Left kidney (tissue), 2 donors: ENCODE data around the gene ASB13. TPM values are rescaled to one million over a fixed set of nuclear protein-coding genes. Genes with fewer than 3 reads are reported as not detected.
A peak's percentile ranks its signal among the peaks of the same experiment; 100 is the strongest.

Experiments
- DNase-seq: peaks from one replicate; pipeline ENCODE4 v3.0.0-alpha.2; 2013
- polyA plus RNA-seq: library from polyadenylated mRNA; unstranded; fragments of 120-200 nt; gene quantifications from one replicate; pipeline ENCODE4 v1.2.1, GENCODE V29; 2013; ENCODE audit not compliant: insufficient read length

Gene ASB13
- polyA plus RNA-seq, 1 donor, result 23.1 TPM

- no peak for DNase-seq
Observed at GRCh38 chr10:5649746-5650145, 16.6 kb downstream of the ASB13 start.

DNA sequence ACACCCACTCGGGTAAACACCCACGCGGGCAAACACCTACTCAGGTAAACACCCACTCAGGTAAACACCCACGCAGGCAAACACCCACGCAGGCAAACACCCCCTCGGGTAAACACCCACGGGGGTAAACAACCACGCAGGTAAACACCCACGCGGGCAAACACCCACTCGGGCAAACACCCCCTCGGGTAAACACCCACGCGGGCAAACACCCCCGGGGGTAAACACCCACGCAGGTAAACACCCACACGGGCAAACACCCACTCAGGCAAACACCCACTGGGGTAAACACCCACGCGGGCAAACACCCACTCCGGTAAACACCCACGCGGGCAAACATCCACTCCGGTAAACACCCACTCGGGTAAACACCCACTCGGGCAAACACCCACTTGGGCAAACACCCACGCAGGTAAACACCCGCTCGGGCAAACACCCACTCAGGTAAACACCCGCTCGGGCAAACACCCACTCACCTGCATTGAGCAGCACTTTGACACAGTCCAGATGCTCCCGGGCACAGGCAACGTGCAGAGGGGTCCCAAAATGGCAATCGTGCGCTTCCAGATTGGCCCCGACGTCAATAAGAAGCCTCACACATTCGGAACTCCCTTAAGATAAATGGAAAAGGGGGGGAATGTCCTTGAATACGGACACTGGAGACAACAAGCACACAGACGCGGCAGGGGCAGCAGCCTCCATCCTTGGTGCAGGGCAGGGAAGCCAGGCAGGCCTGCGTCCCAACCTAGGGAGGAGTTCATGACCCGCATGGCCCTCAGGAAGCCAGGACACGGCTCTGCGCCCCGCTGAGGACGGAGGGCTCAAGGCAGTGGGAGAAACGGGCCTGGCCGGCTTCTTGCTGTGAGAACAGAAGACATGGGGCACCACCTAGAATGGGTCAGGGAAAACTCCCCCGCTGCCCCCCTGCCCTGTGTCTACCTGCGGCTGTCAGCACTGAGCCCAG lies 17.6 kb downstream of the ASB13 start:
- no peak for DNase-seq

DNA sequence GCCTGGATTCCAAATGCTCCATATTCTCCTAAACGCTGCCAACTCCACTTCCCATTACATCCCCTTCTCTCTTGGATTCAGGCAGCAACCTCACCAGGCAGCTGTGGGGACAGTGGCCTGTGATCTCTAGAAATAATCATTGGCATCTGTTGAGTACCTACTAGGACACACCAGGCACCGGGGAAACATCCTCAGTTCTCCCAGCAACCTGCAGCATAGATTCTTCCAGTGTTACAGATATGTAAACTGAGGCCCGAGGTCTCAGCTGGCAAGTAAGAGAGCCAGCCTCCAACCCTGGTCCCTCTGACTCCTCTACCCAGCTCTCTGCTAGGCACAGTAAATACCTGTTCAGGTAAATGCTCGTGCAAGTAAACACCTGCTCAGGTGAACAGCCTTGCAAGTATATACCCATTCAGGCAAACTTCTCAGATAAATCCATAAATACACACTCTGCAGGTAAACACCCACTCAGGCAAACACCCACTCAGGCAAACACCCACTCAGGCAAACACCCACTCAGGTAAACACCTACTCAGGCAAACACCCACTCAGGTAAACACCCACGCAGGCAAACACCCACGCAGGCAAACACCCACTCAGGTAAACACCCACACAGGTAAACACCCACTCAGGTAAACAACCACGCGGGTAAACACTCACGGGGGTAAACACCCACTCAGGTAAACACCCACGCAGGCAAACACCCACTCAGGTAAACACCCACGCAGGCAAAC lies 18.7 kb downstream of the ASB13 start:
- DNase-seq, result no peak

DNA sequence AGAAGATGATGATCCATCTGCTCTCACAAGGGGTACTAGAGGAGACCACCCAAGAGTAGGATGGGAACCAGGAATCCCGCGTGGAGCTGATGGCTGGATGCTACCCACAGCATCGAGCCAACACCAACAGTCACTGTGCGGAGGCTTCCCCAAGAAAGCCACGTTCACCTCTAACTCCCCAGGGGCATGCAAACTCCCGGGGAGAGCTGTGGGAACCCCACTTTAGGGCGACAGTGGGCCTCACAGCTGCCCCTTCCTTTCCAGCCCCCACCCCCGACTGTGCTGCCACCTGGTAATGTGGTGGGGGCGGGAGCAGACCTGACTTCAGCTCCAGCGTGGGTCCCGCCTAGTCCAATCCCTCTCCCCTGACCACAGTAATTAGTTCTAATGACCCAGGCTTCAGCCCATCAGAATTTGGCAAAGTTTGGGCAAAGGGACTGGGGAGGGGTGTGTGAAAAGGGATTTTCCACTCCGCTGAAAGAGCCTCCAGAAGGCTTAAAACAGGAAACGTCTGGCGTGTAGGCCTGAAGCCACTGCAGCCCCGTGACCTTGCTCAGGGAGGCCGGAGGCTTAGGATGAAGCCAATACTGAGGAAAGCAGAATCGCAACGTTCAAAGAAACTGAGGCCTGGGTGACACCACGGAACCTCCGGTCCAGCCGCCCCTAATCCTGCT lies 20.3 kb downstream of the ASB13 start:
- no peak for DNase-seq

DNA sequence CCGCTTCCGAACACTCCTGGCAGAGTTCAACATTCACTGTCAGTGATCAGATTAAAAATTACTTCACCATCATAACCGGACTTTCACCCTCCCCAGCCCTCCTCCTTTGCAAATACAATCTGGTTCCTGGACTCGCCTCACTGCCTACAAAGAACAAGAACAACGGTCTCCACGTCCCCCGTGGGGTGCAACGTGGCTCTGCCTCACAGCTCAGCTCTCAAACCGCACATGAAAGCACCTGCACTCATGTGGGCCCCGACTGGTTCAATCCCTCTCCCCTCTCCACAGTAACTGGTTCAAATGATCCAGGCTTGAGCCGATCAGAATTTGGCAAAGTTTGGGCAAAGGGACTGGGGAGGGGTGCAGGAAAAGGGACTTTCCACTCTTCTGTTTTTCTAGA lies 21.0 kb downstream of the ASB13 start:
- DNase-seq, result no peak

GRCh38 chr10:5644930-5645329 lies 21.5 kb downstream of the ASB13 start:
- DNase-seq, result no peak

- DNase-seq, result no peak
Observed at GRCh38 chr10:5643346-5644067, 22.9 kb downstream of the ASB13 start.

- DNase-seq, result no peak
Observed at GRCh38 chr10:5641501-5641900, 24.9 kb downstream of the ASB13 start.

DNA sequence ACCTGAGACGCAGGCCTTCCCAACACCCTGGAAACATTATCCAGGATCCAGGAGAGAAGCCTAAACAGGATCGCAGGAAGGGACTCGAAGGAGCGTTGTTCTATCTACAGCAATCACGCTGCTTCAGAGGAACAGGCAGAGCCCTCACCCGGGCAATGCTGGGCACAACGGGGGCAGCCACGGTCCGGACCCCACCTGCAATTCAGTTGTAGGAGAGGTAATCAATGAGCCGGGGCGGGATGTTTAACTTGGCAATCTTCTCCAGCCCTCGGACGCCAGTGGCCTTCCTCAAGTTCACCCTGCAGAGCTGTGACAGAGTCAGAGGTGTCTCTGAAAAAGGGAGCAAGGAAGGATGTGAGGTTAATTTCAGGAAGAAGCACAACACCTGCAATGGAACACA lies 25.9 kb downstream of the ASB13 start:
- DNase-seq, result no peak

DNA sequence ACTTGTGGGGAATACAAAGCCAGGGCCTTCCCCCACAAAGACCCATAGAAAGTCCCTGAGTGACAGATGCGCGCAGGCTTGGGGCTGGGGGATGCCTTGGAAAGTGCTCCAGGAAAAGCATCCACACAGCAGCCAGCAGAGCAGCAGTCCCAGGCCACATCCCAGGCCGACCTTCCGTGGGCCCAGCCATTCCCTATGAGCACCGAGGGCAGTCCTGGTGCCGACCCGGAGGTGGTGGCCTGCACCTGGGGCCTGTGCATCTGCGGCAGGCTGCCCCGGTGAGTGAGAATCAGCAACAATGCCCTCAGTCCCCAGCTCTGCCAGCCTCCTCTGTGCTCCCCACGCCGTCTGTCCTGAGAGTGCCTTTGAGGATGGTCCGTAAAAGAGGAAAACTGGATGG lies 26.4 kb downstream of the ASB13 start:
- no peak for DNase-seq

DNA sequence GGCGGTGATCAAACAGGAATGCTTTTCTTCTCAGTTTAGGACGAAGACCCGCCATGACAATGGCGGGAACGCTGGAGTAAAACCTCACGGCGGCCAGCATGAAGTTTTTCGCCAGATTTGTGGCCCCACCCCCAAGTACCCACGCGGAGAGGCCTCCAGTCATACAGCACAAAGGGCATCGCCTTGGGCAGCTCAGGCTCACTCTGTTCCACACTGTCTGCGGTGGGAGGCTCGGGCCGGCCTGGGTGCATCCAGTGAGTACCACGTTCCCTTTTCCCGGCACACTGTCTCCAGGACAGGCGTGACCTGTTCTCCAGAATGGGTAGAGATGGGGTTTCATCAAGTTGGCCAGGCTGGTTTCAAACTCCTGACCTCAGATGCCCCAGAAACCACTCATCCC lies 27.3 kb downstream of the ASB13 start:
- DNase-seq, result no peak

- DNase-seq, result no peak
Observed at GRCh38 chr10:5638494-5638893, 27.9 kb downstream of the ASB13 start.

- no peak for DNase-seq
Observed at GRCh38 chr10:5634918-5635317, 31.5 kb downstream of the ASB13 start.

DNA sequence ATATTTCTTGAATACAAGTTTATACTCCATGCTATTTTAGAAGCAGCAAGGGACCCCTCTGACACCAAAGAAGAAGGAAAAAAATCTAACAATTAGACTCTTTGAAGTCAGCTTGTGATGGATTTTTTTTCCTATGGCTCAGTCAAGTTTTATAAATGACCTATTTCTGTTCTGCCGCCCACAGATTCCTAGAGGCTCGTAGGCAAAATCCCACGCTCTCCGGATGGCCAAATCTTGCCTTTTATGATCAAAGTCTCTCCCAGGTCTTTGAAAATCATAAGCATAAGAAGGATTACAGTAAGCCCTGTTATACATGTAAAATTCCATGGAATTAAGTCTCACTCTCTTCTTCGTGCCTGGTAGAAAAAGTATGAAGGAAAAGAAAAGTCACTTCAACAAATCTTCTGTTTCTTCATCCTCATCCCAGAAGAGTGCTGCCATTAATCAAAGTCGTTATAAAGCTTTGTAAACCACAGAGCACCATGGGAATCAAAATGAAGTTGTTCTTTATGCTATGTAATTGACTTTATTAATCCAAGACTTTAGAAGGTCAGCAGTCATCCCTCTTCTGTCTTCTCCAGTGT lies 33.1 kb downstream of the ASB13 start:
- no peak for DNase-seq

DNA sequence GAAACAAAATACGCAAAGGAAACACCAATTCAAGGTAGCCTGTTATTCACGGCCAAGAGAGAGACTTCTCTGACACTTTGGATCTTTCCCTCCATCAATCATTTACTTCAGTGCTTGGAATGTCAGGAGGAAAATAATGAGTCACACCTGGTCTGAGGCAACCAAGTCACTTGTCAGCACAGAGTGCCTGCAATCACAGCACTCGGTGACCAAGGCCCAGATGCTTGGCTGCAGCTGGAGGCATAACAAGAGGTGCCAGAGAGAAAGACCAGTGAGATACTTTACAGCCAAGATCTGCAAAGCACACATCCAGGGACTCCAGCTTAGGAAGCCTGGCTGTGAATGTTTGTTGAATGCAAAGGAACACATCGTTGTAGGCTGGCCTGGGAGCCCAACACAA lies 33.9 kb downstream of the ASB13 start:
- DNase-seq, result peak; percentile 46

DNA sequence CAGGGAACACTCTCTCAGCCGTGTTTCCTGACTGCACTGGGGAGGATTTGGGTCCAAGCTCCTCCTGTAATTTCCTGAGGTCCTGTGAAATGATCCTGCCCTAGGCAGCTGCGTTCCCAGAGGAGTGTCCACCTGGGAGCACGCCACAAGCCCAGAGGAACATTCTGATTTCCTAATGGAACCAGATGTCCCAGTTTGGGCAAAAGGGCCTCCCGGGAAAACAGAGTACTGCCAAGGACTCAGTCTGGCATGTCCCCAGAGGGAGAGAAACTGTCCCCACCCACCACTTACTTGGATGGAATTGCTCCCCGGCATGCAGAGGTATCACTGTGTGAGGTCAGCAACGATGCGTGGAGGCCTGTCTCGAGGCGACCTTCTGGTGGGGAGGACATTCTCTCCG lies 34.5 kb downstream of the ASB13 start:
- DNase-seq, result no peak

GRCh38 chr10:5630112-5630436 lies 36.3 kb downstream of the ASB13 start:
- DNase-seq, result no peak

DNA sequence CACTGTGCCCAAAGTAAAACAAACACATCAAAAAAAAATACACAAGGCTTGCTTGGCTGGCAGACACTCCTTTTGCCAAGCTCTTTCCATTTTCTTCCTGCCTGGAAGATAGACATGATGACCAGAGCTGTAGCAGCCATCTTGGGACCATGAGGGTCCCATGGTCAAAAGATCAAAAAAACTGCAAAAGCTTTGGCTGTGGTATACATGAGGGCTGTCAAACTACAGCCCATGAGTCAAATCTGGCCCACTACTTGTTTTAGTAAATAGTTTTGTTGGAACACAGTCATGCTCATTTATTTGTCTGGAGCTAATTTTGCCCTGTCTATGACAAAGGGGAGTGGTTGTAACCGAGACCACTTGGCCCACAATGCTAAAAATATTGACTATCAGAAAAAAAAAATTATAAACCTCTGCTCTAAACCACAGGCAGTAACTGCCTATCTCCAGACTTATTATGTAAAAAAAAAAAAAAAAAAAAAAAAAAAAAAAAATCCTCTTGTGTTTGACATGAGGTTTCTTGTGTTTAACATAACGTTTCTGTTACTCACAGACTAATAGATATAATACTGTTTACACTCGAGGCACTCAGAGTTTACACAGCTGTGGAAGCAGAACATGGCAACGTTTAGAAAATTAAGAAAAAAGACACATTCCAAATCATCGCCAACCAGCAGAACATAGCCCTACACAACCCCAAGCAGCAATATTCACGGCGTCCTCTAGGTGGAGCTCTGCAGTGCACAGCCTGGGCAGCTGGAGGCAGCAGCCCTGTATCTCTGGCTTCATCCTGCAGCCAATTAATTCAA lies 36.9 kb downstream of the ASB13 start:
- peak; percentile 78 for DNase-seq

DNA sequence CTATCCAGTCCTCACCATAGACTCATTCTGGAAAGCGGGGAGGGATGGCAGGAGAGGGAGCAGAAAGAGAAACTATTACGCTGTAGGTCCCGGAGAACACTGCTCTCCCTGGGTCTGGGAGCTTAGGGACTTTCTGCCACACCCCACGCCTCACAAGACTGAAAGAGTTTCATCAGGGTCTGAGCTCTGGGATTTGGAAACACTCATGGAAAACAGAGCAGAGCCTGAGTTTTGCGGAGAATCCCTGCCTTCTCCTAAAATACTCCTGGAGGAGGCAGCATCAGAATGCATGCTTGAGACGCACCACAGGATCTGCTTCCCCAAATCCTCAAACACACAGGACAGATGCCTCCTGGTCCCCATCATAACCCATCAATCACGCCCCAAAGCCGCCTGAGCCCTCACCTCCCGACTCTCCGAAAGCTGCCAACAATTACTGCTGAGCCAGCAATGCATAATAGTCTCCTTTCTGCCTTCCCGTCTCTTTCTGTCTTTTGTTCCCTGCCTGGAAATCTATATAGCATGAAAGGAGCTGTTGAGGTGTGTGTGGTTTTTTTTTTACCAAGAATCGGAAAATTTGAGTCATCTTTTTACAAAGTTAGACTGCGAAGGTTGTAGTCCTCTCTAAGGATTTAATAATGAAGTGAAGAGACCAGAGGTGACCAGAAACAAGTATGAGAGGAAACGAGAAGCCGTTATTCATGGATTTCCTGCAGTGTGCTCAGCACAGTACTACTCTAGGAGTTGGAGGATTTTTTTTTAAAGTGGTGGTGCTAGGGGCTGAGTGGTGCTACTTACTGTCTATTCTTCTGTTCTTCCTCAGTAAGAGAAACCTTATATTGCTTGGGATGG lies 37.7 kb downstream of the ASB13 start:
- no peak for DNase-seq

GRCh38 chr10:5627486-5628044 lies 38.8 kb downstream of the ASB13 start:
- DNase-seq, result no peak
